Activated T-cell treated with anti-CD3 and anti-CD28 coated beads, Interleukin-2, amount 50 U/mL, for 48 hours (primary cell): ENCODE data around the gene NLE1.
"Not testable (repeated sequence)": the region's sequence is repeated elsewhere in the genome, so short reads cannot be mapped to it uniquely, and the experiment has no call there.

ENCODE experiments used
- DNase-seq, 2 experiments: peaks; one replicate each; pipeline ENCODE4 v3.0.0-alpha.2; 2020

The NLE1 gene

DNA sequence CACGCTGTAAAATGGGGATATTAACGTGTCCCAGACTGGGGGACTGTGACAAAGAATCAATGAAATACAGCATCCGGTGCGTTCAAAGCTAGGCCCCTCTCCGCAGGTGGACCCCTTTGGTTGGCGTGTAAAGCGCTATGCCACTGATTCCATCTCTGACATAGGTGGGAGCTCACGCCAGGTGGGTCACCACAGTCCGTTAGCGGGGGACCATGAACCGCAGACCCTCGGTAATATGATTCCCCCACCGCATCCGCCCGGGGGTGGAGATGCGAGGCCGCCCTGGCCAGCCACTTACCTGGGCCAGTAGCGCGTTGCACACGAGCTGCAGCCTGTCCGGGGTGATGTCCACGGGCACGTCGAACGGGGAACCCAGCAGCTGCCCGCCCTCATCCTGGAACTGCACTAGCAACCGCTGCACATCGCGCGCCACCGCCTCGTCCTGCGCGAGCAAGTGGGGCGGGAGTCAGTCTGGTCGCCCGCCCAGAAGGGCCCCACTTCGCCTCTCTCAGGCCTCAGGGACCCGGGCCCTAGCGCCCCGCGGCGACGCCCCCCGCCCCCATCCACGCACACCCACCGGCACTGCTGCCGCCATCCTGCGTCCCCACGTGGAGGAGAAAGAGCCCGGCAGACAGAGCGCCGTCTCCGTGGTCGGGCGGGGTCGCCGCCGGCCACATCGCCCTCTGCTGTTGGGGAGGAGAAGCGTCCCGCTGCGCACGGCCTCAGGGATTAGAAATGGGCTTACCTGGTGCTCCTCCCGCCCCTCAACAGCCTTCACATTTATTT is at the start of gene NLE1:
TSS of gene NLE1 (minus strand) at position 623 of the 786 bp plus-strand sequence. CDS start at position 595, 28 bp downstream.
- peak; percentile 94 to 96 for DNase-seq

DNA sequence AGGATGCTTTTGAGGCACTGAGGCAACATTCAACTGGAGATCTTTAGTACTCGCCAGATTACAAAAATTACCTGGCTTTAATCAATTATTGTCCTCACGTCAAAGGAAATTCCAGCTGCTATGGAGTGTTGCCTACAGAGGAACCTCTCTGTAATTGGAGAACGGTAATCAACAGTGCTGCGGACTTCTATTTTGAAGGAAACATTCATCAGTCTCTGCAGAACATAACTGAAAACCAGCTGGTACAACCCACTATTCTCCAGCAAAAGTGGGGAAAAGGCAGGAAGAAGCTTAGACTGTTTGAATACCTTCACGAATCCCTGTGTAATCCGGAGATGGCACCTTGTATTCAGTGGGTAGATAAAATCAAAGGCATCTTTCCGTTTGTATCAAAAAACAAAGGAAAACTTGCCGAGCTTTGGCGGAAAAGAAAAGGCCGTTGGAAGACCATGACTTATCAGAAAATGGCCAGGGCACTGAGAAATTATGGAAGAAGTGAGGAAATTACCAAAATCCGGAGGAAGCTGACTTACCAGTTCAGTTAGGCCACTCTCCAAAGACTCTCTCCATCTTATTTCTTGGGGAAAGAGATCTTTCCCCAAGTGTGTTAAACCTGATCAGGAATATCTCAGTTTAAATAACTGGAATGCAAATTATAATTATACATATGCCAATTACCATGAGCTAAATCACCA is 49.0 kb upstream of the NLE1 start:
- DNase-seq: no peak

DNA sequence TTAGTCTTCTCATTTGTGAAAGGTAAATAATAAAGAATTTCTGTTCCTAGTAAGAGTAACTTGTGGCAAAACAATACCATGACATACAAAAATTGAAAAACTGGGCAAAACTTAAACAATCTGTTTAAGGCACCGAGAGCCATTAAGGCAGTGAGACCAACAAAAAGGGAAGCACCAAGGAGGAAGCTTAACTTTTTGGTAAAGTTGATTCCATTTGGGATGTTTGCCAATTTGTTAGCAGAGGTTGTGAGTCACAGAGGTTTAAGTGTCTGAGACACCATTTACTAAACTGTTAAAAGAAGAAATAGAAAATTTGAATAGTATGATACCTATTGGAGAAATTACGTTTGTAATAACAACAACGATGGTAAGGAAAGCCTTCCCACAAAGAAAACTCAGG is 47.2 kb upstream of the NLE1 start:
- DNase-seq: no peak

DNA sequence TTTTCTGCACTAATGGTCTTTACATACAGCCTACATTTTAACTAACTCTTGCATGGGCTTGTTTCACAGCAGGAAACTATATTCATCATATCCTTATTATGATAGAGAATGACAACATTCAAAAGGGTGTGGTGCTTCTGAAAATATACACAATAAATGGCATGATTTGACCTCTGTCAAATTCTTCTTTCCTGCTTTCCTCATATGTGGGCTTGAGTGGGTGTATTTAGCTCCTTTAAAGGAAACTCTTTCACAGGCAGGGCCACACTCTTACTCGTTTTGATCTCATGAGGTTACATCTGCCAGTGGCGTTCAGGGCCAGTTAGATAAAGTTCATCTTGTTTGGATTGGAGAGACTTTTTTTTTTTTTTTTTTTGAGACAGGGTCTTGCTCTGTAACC is 46.0 kb upstream of the NLE1 start:
- DNase-seq: no peak

DNA sequence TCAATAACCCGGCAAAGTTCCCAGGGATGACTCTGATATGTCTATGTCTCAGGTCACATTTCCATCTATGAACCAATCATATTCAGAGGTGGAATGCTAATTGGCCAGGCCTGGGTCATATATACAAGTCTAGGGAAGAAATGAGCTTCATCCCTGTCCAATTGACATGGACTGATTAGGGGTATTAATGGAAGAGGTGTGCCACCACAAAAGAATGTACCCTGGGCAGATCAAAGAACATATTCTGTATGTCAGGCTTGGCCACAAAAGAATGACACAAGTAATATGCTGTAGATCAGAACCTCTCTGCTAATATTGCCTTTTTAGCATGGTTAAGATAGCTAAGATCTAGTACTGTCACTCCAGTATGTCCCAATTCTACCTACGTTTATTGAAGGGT is 45.4 kb upstream of the NLE1 start:
- no peak for DNase-seq

DNA sequence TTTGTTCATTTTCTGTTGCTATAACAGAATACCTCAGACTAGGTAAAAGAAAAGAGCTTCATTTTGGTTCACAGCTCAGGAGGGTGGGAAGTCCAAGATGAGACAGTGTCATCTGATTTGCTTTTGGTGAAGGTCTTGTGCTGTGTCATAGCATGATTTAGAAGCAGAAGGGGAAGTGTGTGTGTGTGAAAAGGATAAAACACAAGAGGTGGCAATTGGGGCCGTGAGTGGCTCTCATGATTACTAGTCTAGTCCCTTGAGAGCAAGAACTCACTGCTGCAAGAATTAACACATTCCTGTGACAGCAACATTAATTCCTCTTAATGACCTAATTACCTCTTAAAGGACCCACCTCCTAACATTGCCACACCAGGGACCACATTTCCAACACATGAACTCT is 43.7 kb upstream of the NLE1 start:
- no peak for DNase-seq

DNA sequence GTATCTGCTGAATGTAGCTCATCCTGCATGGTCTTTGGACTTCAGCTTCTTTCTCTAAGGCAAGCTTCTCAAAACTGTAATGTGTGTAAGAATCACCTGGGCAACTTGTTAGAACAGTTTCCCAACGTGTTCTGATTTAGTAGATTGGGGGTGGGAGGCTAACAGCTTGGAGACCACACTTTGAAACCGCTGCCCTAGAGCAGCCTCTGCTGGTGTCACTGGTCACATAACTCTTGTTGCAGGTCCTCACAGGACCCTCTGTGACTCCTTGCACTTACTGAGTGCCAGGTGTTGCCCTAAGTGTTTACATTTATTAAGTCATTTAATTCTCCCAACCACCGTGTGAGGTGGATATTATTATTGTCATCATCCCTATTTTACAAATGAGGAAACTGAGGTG is 42.2 kb upstream of the NLE1 start:
- no peak for DNase-seq

DNA sequence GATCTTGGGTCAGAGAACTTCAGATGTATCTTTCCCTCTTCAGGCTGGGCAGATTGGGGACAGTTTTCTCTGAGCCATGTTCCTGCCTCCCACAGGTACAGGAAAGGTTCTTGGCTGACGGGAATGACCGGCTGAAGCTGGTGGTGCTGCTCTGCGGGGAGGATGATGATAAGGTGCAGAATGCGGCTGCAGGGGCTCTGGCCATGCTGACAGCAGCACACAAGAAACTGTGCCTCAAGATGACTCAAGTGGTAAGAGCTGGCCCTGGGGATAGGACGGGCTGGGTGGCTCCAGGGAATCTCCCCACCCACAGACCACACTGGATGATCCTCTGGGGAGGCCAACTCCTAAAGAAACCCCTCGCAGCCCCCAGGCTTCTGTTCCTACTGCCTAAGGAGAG is 41.2 kb upstream of the NLE1 start:
- DNase-seq: no peak

DNA sequence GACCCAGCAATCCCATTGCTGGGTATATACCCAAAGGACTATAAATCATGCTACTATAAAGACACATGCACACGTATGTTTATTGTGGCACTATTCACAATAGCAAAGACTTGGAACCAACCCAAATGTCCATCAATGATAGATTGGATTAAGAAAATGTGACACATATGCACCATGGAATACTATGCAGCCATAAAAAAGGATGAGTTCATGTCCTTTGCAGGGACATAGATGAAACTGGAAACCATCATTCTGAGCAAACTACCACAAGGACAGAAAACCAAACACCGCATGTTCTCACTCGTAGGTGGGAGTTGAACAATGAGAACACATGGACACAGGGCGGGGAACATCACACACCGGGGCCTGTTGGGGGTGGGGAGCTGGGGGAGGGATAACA is 37.3 kb upstream of the NLE1 start:
- DNase-seq: not testable (repeated sequence)

DNA sequence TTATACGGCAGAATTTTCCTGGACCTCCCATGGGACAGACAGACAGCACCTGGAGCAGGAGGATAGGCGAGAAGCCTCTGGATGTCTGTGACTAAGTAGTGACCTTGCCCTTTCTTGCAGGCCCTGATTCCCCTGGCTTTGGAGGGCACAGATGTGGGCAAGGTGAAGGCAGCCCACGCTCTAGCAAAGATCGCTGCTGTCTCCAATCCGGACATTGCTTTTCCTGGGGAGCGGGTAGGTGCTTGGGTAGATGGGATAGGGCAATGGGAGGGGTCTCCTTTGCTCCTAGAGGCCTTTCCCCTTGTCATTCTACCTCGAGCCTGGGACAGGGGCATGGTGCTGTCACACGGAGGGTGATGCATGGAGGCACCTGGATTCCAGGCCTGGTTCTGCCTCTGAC is 34.8 kb upstream of the NLE1 start:
- DNase-seq: no peak

DNA sequence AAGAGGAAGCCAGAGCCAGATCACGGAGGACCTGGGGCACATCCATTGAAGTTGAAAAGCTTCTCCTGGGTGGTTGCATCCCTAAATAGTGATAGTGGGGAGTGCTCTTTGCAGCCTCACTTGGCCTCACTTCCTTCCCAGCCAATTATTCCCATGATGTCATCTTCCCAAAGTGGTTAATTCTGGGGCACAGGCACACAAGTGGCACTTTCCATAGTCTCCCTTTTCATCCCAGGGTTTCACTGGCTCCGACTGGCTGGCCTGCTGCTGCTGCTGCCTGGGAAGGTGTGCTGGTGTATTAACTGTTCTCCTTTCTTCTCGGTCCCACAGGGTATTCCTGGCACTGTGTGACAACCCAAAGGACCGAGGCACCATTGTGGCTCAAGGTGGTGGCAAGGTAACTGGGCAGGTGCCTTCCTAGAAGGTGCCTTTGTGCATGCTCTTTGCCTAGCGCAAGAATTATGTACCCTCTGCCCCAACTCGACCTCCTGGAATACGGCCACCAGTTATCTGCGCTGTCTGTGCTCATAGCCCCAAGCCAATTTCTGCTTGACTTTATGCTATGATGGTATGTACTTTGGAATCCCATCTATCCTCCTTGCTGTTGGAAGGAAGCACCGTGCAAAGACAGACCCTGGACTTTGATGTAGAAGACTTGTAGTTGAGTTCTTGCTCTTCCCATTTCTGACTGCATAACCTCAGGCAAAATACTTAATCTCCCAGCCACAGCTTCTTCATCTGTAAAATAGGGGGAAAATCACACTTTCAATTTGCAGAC is 33.7 kb upstream of the NLE1 start:
- peak in 1 of 2 experiments; percentile 13 for DNase-seq

DNA sequence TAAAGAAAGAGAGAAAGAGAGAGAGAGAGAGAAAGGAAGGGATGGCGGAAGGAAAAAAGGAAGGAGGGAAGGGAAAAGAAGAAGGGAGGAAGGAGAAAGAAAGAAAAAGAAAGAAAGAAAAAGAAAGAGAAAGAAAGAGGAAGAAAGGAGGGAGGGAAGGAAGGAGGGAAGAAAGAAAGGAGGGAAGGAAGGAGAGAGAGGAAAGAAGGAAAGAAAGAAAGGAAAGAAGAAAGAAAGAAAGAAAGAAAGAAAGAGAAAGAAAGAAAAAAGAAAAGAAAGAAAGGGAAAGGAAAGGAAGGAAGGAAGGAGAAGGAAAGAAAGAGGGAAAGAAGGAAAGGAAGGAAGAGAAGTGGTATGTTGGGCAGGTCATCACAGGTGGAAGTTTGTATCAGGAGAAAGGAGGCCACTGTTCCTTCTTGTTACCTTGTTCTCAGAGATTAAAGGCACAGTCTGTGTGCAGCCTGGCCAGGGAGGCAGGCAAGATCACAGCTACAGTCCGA is 32.8 kb upstream of the NLE1 start:
- DNase-seq: no peak

DNA sequence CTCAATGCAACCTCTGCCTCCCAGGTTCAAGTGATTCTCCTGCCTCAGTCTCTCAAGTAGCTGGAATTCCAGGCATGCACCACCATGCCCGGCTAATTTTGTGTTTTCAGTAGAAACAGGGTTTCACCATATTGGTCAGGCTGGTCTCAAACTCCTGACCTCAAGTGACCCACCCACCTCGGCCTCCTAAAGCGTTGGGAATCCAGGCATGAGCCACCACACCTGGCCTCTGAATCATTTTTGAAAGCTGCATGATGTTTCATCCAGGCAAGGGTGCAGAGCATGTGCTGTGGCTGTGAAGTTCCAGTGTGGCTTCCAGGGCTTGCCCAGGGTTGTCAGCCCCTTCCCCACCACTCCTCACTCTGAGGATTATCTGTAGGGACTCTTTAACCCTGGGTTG is 30.2 kb upstream of the NLE1 start:
- peak in 1 of 2 experiments; percentile 17 for DNase-seq

DNA sequence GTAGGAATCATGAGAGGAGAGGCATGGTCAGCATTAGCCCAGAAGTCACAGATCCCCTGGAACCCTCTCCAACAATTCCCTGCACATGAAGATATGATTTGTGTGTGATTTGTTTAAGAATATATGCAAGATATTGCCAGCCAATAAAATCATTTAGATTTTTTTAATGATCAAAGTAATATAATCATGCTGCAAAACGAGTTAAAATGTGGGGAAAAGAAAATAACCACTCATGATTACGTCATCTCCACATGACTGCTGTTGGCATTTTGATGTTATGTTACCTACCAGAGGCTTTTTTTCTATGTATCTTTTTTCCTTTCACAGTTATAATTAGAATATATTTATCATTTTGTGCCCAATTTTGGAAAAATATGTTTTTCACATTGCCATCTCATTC is 29.7 kb upstream of the NLE1 start:
- DNase-seq: no peak

DNA sequence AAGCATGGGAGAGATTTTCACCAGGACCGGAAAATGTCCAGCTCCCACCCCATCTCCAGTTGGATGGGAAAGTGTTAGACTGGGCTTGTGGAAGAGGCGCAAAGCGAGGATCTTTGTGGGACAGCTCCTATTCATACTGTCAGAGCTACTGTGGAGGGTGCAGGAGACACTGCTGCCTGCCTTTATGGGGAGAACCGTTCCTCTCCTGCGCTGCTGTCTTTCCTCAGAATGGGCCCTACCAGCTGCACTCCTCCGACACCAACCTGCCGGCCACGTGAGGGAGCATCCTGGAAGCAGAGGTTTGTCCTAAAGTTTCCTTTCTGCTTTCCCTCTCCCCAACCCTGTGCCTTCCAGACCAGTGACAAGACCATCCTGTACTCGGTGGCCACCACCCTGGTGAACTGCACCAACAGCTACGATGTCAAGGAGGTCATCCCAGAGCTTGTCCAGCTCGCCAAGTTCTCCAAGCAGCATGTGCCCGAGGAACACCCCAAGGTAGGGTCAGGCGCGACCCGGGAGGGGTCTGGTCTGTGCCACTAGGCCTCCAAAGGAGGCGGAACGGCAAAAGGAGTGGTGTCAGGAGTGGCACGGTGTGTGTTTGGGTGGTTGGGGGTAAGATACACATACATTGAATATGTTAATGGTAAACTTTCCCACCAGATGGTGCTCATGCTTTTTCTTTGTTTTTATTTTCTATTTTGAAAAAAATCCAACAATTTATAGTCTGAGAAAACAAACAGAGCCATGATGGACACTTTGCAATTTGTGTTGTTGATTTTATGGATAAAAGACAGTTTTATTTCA is 29.1 kb upstream of the NLE1 start:
- peak in 1 of 2 experiments; percentile 34 for DNase-seq

DNA sequence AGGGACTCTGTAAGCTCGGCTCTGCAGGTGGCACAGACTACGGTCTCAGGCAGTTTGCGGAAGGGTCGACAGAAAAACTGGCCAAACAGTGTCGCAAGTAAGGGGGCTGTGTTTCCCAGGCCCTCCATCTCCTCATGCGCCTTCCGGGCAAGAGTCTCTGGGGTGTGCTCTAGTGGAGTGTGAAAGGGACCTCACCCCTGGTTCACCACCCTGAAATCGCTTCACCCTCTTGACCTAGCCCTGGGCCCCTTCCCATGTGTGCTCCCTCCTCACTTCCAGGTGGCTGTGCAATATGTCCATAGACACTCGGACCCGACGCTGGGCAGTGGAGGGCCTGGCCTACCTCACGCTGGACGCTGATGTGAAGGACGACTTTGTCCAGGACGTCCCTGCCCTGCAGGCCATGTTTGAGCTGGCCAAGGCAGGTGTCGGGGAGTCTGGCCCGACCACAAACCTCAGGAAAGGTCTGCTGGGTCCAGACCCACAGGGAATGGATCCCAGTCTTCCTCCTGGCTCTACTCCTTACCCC is 27.8 kb upstream of the NLE1 start:
- DNase-seq: no peak

DNA sequence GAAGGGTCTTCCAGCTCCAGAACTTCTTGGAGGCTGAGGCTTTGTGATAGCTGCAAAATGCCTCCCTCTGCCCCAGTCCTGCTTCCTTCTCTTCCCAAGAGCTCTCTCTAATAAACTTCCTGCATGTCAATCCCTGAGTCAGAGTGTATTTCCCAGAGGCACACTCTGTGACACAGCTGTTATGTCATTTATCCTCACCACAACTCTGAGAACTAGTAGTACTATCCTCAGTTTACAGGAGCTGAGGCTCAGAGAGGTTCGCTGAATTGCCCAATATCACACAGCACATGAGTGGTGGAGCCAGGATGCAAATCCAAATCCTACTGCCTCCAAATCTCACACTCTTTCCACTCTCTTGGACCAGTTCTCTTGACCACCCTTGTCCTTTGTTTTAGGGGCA is 25.6 kb upstream of the NLE1 start:
- no peak for DNase-seq

DNA sequence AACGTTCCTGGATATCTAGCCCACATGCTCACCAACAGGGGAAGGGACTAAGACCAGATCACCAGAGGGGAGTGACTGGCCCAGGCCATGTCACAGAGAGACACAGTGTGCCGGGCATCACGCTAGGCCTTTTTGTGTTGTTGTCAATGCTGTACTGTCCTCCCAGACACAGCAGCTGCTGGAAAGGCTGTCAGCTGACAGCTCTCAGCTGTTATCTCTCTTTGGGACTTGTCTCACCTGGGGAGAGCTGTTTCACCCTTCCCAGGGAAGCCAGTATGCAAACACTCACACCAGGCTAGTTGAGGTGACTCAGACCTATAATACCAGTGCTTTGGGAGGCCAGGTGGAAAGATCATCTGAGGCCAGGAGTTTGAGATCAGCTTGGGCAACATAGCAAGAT is 24.9 kb upstream of the NLE1 start:
- no peak for DNase-seq

DNA sequence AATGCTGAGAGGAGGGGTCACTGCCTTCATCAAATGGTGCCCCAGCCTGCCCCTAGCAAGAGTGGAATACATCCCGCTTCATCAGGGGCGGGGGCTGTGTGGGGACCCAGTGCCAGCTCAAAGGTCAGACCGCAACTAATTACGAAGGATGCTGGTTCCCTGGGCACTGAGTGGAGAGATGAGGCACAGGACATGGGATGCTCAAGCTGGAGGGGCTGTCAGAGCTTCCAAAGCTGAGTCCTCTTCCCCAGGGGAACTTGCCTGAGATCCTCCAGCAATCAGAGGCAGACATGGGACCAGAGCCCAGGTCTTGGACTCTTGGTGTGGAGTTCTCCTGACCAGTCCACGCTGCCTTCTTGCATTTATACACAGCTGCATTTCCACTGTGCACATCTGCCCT is 24.4 kb upstream of the NLE1 start:
- no peak for DNase-seq

DNA sequence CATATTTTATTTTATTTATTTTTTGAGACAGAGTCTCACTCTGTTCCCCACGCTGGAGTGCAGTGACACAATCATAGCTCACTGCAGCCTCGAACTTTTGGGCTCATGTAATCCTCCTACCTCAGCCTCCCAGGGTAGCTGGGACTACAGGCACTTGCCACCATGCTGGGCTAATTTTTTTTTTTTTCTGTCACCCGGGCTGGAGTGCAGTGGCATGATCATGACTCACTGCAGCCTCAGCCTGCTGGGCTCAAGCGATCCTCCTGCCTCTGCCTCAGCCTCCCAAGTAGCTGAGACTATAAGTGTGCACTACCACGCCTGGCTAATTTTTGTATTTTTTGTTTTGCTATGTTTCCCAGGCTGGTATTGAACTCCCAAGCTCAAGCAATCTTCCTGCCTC is 22.6 kb upstream of the NLE1 start:
- DNase-seq: no peak

DNA sequence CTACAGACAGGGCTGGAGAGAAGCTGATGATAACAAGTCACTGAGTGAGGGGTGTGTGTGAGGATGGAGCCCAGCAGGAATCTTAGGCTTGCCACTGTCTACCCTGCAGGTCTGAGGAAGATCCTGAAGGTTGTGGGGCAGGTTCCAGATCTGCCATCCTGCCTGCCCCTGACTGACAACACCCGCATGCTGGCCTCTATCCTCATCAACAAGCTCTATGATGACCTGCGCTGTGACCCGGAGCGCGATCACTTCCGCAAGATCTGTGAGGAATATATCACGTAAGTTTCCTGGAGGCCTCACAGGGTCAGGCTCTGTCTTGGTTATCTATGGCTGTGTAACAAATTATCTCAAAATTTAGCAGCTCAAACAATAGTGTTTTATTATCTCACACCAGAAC is 21.8 kb upstream of the NLE1 start:
- no peak for DNase-seq

DNA sequence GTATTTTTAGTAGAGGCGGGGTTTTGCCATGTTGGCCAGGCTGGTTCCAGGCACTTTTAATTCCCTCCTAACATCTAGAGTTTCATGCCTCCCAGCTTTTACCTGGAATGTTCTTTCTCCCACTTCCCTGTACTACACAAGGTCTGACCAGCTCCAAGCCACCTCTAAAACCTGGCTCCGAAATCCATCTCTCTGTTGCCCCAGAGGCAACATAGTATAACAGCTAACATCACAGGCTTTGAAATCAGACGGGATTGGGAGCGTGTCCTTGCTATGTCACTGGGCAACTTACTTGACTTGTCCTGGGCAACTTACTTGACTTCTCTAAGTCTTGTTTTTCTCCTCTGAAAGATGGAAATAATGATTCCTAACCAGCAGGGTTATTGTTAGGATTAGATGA is 20.7 kb upstream of the NLE1 start:
- DNase-seq: no peak
